ENCODE results near the gene SUGP1. TPM values are rescaled to one million over a fixed set of nuclear protein-coding genes. Genes with fewer than 3 reads are reported as not detected.

The SUGP1 gene
- total and polyA plus RNA-seq, 2 of the 4 experiments (the other 2 are of a cell fraction) = 33.2 to 35.8 TPM

GRCh38 chr19:19349365-19349764 lies 29.1 kb upstream of the SUGP1 start:
- no peak for TF ChIP-seq MAZ (IDR thresholded peaks at IDR 0.05; ENCODE audit: borderline replicate concordance, low read depth, low read length)
- no peak overlapping the region for H2BK120ac ChIP-seq (ENCODE audit: low read depth, low read length)
- CTCF ChIA-PET = interaction anchor here (0.8 kb wide), 1 partner anchor 9 kb away, joined by 3 read pairs; no protein-coding TSS in a partner anchor
- no TSS peak for BruUV-seq (replicated peaks)
- H4K5ac ChIP-seq (ENCODE audit: low read depth, low read length) = no peak overlapping the region
- dilution Hi-C loops (cut with HindIII; ENCODE audit: low sequenced_read_pairs, unreplicated experiment) (no loop called here), intact Hi-C loops (cut with micrococcal nuclease) (no loop called here), in situ Hi-C loops (cut with MboI; ENCODE audit: low sequenced_read_pairs) (no loop called here)
- no peak overlapping the region for H3K4me2 ChIP-seq (ENCODE audit: low read depth, low read length)
- peaks cover 78% of the 10 kb centered on the region for H3K36me3 ChIP-seq (ENCODE audit: control insufficient read depth, insufficient read depth, low read length)
- DNase-seq (no peak), ATAC-seq (ENCODE audit: low read depth) (no peak; the same call in 1 of the 2 replicates)
- H3K14ac ChIP-seq (replicated peaks; ENCODE audit: low read depth, low read length) = no peak overlapping the region
- no peaks in the 10 kb centered on the region for H3K4me1 ChIP-seq (ENCODE audit: control insufficient read depth, insufficient read depth, low read length)
- no peak overlapping the region for H4K8ac ChIP-seq (ENCODE audit: low read depth in 2 of 2, low read length in 2 of 2)
- no peak overlapping the region for H3K23ac ChIP-seq (ENCODE audit: low read depth, low read length)
- no peak overlapping the region for H2BK15ac ChIP-seq (ENCODE audit: low read depth, low read length)
- no peak overlapping the region for H3K18ac ChIP-seq (ENCODE audit: low read depth, low read length)
- H3K27ac ChIP-seq (ENCODE audit: insufficient read depth, low read length) = no peak overlapping the region
- no peak overlapping the region for H2BK5ac ChIP-seq (ENCODE audit: low read depth, low read length, poor library complexity, severe bottlenecking)
- H4K91ac ChIP-seq (ENCODE audit: insufficient read depth, low read depth, low read length) = no peak overlapping the region
- no peaks in the 10 kb centered on the region; the same call in 1 of the 2 replicates for H4K20me1 ChIP-seq (ENCODE audit: insufficient read depth, low read length)
- H3K4me3 ChIP-seq (ENCODE audit: insufficient read depth, low read depth, low read length) = no peak overlapping the region
- no peak overlapping the region for H2BK20ac ChIP-seq (ENCODE audit: low read depth, low read length)
- H3K9ac ChIP-seq (ENCODE audit: low read depth, low read length) = no peak overlapping the region
- H3K79me1 ChIP-seq (ENCODE audit: low read depth in 1 of 2, low read length in 2 of 2) = 0 out of 4 replicates have a peak, but pooled peaks cover 0 to 7% of the 10 kb centered on the region in 2 experiments
- H2AK5ac ChIP-seq (ENCODE audit: low read depth, low read length) = no peak overlapping the region
- no peak overlapping the region for H3K56ac ChIP-seq (ENCODE audit: extremely low read depth, insufficient read depth, low read length)
- WGBS, 2 experiments (ENCODE audit: extremely low coverage in 2 of 2, insufficient read length in 1 of 2) = no CpG with 5 or more reads among the region's 7 CpGs
- H3K9me3 ChIP-seq (ENCODE audit: control insufficient read depth, insufficient read depth, low read length) = no peaks in the 10 kb centered on the region
- no peak overlapping the region for H2AFZ ChIP-seq (replicated peaks; ENCODE audit: low read length, poor library complexity)
- no peak overlapping the region for H2AK9ac ChIP-seq (replicated peaks; ENCODE audit: low read depth, low read length, poor library complexity)
- H3K9me1 ChIP-seq (ENCODE audit: insufficient read depth, low read length) = no peaks in the 10 kb centered on the region
- H3K4ac ChIP-seq (ENCODE audit: low read depth, low read length) = no peak overlapping the region
- POLR2A ChIA-PET (ENCODE audit: unreplicated experiment) = no interaction called here
- no peaks in the 10 kb centered on the region for H3K27me3 ChIP-seq (ENCODE audit: control insufficient read depth, insufficient read depth, low read length)

Measured in IMR-90 (cell line).